HG02870 (cell line): ENCODE measurements around the gene SOX5.
"Not testable (repeated sequence)": the region's sequence is repeated elsewhere in the genome, so short reads cannot be mapped to it uniquely, and the experiment has no call there.

Source experiments
- ATAC-seq: cut with Tn5 transposase; IDR thresholded peaks from one replicate; pipeline ENCODE4 v1.9.1; 2021; ENCODE audit warnings: mild to moderate bottlenecking, moderate library complexity; ENCODE audit not compliant: unreplicated experiment

The SOX5 gene

GRCh38 chr12:23909551-23909950 lies 39.9 kb downstream of the SOX5 start:
- no peak for ATAC-seq

GRCh38 chr12:23906329-23906728 lies 43.1 kb downstream of the SOX5 start:
- ATAC-seq, result no peak

GRCh38 chr12:23899434-23899833 lies 50.0 kb downstream of the SOX5 start:
- ATAC-seq, result no peak

GRCh38 chr12:23898121-23898520 lies 51.3 kb downstream of the SOX5 start:
- ATAC-seq, result no peak

- no peak for ATAC-seq
Observed at GRCh38 chr12:23895792-23896218, 53.7 kb downstream of the SOX5 start.

DNA sequence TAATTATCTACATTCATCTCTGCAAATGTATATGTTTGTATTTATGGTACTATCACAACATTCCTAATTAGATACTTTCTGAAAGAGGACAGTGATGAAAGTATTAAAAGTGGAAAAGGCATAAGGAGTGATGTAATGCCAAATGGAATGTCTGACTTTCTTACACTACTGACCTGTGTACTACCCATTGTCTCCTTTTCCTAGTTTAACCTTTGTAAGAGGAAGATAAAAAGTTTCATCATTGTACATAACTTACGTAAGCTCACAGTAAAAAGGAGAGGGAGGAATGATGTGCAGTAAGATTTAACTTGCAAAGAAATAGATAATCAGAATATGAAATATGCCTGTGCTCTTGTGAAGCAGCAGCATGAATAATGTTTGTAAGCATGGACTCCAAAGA lies 55.9 kb downstream of the SOX5 start:
- ATAC-seq, result no peak

GRCh38 chr12:23891115-23891514 lies 58.4 kb downstream of the SOX5 start:
- ATAC-seq, result peak; percentile 54

- ATAC-seq, result no peak
Observed at GRCh38 chr12:23889069-23889440, 60.4 kb downstream of the SOX5 start.

DNA sequence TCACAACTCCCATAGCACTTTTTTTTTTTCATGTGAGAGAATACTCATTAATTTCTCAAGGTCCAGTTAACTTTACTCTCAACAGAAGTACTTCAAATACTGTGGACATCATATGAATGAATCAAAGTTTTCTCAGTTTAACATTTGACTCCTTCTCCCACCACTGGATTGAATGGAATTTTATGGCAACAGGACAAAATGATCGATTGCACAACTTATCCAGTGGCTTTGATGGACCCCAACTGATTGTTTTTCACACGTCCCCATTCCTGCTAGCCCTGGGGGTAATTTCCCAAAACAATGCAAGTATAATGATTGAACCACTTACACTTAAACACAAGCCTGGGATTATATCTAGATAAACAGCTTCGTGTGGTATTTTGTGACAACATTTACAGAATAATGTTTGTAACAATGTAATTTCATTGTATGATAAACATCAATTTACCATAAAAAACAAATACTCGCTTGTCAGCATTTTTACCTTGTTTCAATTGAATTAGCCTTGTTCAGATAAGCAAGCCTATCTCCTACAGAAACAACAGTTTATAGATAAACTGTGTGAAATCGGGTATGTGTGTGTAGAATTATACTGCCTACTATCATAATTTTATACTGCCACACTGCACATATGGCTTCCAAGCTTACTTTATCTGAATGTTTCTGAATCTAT lies 60.9 kb downstream of the SOX5 start:
- no peak for ATAC-seq

- no peak for ATAC-seq
Observed at GRCh38 chr12:23887055-23887835, 62.2 kb downstream of the SOX5 start.

DNA sequence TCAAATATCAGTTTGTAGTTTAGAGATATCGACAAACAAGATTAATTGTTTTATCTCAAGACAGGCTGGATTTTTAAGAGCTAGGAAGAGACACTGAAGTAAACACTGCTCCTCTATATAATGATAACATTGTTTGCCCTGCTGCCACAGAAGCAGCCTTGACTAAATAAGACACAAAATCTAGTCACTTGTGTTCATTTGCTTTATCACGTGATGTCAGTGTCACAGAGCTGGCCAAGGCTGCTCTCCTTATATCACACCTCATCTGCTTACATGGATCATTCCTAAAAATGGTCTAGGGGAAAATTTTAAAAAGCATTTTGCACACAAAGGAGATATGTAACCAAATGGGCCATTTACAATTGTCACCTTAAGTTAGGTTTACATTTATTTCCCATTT lies 64.1 kb downstream of the SOX5 start:
- no peak for ATAC-seq

GRCh38 chr12:23884909-23885308 lies 64.6 kb downstream of the SOX5 start:
- no peak for ATAC-seq

DNA sequence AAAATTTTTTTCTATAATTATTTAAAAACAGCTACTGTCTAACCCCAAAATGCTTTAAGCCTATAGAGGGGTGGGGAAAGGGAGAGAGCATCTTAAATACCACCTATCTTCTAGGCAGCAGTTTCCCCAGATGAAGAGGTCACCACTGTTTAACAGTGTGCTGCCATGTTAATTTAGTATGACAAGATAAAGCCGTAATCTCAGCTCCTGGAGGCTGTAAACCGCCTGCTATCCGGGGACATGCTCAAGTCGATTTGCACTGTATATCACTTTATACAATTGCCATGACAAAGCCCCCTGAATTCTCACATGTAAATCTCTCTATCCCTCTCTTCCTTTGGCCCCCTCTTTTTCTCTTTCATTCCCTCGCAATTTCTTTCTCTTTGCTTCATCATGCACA lies 68.5 kb downstream of the SOX5 start:
- no peak for ATAC-seq

- not testable (repeated sequence) for ATAC-seq
Observed at GRCh38 chr12:23876618-23877017, 72.9 kb downstream of the SOX5 start.

GRCh38 chr12:23867794-23868193 lies 81.7 kb downstream of the SOX5 start:
- no peak for ATAC-seq

GRCh38 chr12:23862701-23863100 lies 86.8 kb downstream of the SOX5 start:
- no peak for ATAC-seq

- no peak for ATAC-seq
Observed at GRCh38 chr12:23860019-23860418, 89.5 kb downstream of the SOX5 start.

- ATAC-seq, result no peak
Observed at GRCh38 chr12:23857178-23857577, 92.3 kb downstream of the SOX5 start.

DNA sequence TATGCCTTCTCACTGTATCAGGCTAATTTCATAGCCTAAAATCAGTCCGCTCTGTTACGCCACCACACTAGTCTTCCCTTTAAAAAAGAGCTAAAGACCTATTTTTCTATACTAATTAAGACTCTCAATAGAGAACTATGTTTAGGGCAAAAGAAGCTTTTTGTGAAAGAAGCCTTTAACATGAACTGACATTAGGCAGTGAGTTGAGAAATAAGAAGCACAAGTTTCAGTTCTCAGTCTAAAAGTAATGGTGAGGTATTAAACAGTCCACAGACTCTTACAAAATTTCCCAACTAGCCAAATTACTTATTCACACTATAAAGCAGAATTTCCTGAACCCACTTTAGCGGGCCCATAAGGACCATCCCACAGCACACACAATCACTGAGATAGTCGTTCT lies 93.7 kb downstream of the SOX5 start:
- peak; percentile 70 for ATAC-seq

DNA sequence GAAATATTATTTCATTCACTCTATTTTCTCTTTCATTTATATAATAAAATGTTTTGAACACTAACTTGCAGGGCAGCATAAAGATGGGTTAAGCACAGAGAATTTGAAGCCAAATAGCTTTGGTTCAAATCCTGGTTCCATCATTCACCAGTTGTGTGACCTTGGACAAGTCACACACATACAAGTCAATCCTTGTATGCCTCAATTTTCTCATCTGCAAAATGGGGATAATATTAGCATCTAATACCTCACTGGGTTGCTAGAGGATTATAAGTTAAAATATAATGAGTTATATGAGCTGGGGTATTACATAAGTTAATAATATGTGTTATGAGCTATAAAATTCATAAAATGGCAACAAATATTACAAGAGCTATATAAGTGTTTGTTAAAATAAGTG lies 94.9 kb downstream of the SOX5 start:
- no peak for ATAC-seq

DNA sequence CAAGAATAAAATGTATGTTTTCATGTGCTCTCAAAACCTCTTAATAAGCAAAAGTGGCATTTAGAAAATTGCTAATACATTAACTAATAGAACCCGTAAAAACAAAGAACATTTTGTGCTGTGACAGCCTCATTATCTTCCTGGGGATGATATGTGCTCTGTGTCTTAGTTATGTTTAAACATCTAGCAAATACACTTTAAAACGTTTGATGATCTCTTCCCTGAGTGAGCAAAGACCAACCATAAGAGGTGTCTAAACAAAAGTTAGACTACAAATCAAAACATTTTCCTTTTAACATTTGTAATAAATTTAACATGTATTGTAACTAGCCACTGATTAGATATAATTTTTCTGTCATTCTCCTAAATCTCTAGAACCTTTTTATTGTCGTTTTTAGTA lies 95.8 kb downstream of the SOX5 start:
- no peak for ATAC-seq

DNA sequence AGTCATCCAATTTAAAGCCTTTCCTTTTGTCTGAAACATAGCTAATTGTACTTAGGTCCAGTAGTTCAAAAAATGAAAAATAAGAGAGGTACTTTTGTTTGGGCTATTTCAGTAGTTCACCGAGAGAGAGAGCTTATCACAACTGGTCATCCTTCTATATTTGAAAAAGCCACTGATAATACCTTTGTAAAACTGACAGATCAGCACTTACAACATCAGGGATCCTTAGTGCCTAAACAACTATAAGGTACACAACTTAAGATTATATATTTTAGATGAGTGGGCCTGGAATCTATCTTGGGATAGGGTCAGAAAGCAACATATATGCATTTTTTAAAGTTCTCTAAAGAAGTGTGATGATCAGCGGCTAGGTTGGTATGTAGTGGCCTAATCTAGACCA lies 97.9 kb downstream of the SOX5 start:
- no peak for ATAC-seq

DNA sequence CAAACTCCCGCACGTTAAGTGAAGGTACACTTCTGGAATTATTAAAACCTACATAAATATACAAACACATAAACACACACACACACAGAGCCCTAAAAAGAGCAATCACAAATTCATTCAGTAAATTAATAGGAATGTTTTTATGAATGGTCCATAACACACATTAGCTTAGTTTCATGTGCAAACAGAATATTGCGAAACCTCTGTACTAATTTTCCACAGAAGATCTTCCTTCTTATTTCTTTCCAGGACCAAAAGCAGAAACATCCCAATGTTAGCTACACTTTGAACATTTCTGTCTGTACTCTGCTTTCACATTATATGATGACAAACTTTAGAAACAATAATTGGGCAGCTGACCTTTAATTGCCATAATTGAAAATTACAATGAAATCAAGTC lies 101.6 kb downstream of the SOX5 start:
- no peak for ATAC-seq
